Measurements from ENCODE around the gene CCDC149. TPM values are rescaled to one million over a fixed set of nuclear protein-coding genes. Genes with fewer than 3 reads are reported as not detected.

CCDC149 gene
- total and polyA plus RNA-seq, 2 of the 8 experiments (the other 6 are each of a cell fraction or from before 2014, with no cell fraction given): 2.2 to 5.6 TPM

- POLR2A ChIA-PET (ENCODE audit: partially characterized antibody): no interaction called here
- Histone ChIP-seq H2BK12ac (ENCODE audit: low read depth, low read length) (no peak overlapping the region), H2AK5ac (ENCODE audit: low read depth, low read length) (no peak overlapping the region), H2BK20ac (ENCODE audit: low read length) (no peak overlapping the region), H3K79me2 (ENCODE audit: control insufficient read depth in 1 of 2, insufficient read depth in 2 of 2, low read length in 2 of 2) (no peaks in the 10 kb centered on the region), H3K4me3 (ENCODE audit: extremely low read depth in 1 of 4, insufficient read depth in 2 of 4, low read depth in 3 of 4, low read length in 4 of 4) (no peak overlapping the region), H3K27ac (ENCODE audit: low read depth, low read length) (no peak overlapping the region), H3K79me1 (ENCODE audit: low read depth, low read length) (no peaks in the 10 kb centered on the region), H3K4me2 (ENCODE audit: insufficient read depth in 1 of 2, low read depth in 2 of 2, low read length in 2 of 2) (no peak overlapping the region), H3K27me3 (replicated peaks in 1 of 4; ENCODE audit: control insufficient read depth in 3 of 4, extremely low read depth in 1 of 4, insufficient read depth in 3 of 4, low read length in 3 of 4) (no peaks in the 10 kb centered on the region), H2BK5ac (ENCODE audit: low read depth, low read length) (no peak overlapping the region), H4K8ac (ENCODE audit: extremely low read depth, insufficient read depth, low read length) (no peak overlapping the region), H4K5ac (ENCODE audit: insufficient read length, low read depth, low read length) (no peak overlapping the region), H3K9me3 (ENCODE audit: insufficient read depth in 2 of 2, low read depth in 1 of 2, low read length in 1 of 2) (no peaks in the 10 kb centered on the region), H3K36me3 (ENCODE audit: control insufficient read depth in 2 of 4, insufficient read depth in 4 of 4, low read length in 3 of 4) (no peaks in the 10 kb centered on the region), H2BK120ac (replicated peaks; ENCODE audit: low read depth, low read length) (no peak overlapping the region), H3K23me2 (ENCODE audit: low read depth, low read length) (no peaks in the 10 kb centered on the region), H3K14ac (ENCODE audit: insufficient read length) (no peak overlapping the region), H3K56ac (replicated peaks; ENCODE audit: insufficient read length, low read depth, low read length) (no peak overlapping the region), H3K23ac (ENCODE audit: insufficient read length) (no peak overlapping the region), H3K4me1 (replicated peaks in 1 of 4; ENCODE audit: control insufficient read depth in 3 of 4, insufficient read depth in 4 of 4, low read length in 3 of 4) (peaks cover 0 to 5% (median 4%) of the 10 kb centered on the region in 4 experiments; a peak in 2 of 7 replicates), H2AFZ (ENCODE audit: low read length) (no peak overlapping the region), H3K4ac (replicated peaks; ENCODE audit: insufficient read length, low read depth, low read length) (no peak overlapping the region), H3K9ac (replicated peaks in 1 of 4; ENCODE audit: extremely low read depth in 1 of 4, low read depth in 3 of 4, low read length in 3 of 4) (no peak overlapping the region), H3K18ac (ENCODE audit: extremely low read depth, low read length) (no peak overlapping the region), H2BK15ac (ENCODE audit: low read length) (no peak overlapping the region), H4K91ac (replicated peaks; ENCODE audit: insufficient read length, low read length) (no peak overlapping the region), H4K20me1 (replicated peaks in 1 of 2; ENCODE audit: control insufficient read depth in 1 of 2, insufficient read depth in 2 of 2, low read length in 2 of 2) (no peaks in the 10 kb centered on the region)
- 94% methylated on average over 4 of the region's 4 CpGs; no CpG with 5 or more reads in 1 of the 2 experiments for WGBS, 2 experiments (ENCODE audit: extremely low coverage in 1 of 2, insufficient coverage in 1 of 2, insufficient read length in 1 of 2, insufficient replicate concordance in 2 of 2, low coverage in 1 of 2, low lambda C conversion rate in 2 of 2, missing lambda C conversion rate in 1 of 2)
- DNase-seq (ENCODE audit: low read depth in 1 of 2, low spot score in 2 of 2): no peak
- CTCF ChIA-PET (ENCODE audit: partially characterized antibody): interaction anchor here (0.8 to 1.5 kb wide), 3 partner anchors 28 to 149 kb away, joined by 3 read pairs; no protein-coding TSS in a partner anchor
- FAIRE-seq: no peak
- TF ChIP-seq TAF7 (optimal IDR thresholded peaks at IDR 0.05; ENCODE audit: borderline replicate concordance, low read depth, low read length): no peak
- TF ChIP-seq SAP30 (IDR thresholded peaks at IDR 0.05; ENCODE audit: insufficient read depth, insufficient replicate concordance, low read length): no peak
- no peak for TF ChIP-seq RXRA (IDR thresholded peaks at IDR 0.05; ENCODE audit: insufficient read depth, low read depth, low read length)
- no peak for TF ChIP-seq SP2 (IDR thresholded peaks at IDR 0.05; ENCODE audit: low read length)
- no peak for TF ChIP-seq RBBP5 (IDR thresholded peaks at IDR 0.05; ENCODE audit: borderline replicate concordance, low read depth, low read length)
- no peak for TF ChIP-seq ZNF274 (IDR thresholded peaks at IDR 0.05; ENCODE audit: borderline replicate concordance, extremely low read depth, low read length)
- TF ChIP-seq SP1 (IDR thresholded peaks at IDR 0.05; ENCODE audit: low read depth, low read length): no peak
- no peak for TF ChIP-seq TEAD4 (IDR thresholded peaks at IDR 0.05; ENCODE audit: low read depth, low read length)
- no peak for TF ChIP-seq SIX5 (IDR thresholded peaks at IDR 0.05; ENCODE audit: low read depth, low read length)
- no peak for TF ChIP-seq TCF12 (IDR thresholded peaks at IDR 0.05; ENCODE audit: low read depth, low read length)
These were observed 147.4 kb downstream of the CCDC149 start for GRCh38 chr4:24765376-24765988.
